Endothelial cell of umbilical vein (primary cell): ENCODE results near the gene C6. TPM values are rescaled to one million over a fixed set of nuclear protein-coding genes. Genes with fewer than 3 reads are reported as not detected.
A peak's percentile ranks its signal among the peaks of the same experiment; 100 is the strongest.

Experiments
- BruUV-seq: library from RNA; stranded (reverse); fragments of 400-500 nt; replicated peaks from 2 replicates; lab custom pipeline; 2021; lab: Mats Ljungman, UMichigan
- CTCF ChIA-PET: fragments of 300-600, 350-600 bp; sonication (Branson Sonifier 250); formaldehyde crosslinking; loops from one replicate; lab custom pipeline; 2021; ENCODE audit warnings: antibody characterized with exemption, inconsistent platforms; lab: Charles Lee
- POLR2A ChIA-PET: fragments of 300-600, 350-600 bp; sonication (Branson Sonifier 250); formaldehyde crosslinking; loops from one replicate; lab custom pipeline; 2021; ENCODE audit warnings: antibody characterized with exemption, inconsistent platforms; lab: Charles Lee
- DNase-seq: peaks from one replicate; pipeline ENCODE4 v3.0.0-alpha.2; 2011; ENCODE audit warnings: low read depth, low spot score
- FAIRE-seq: peaks from 2 replicates; lab custom pipeline; 2011; peaks lifted over from hg19 to GRCh38; lab: Jason Lieb, UNC
- H2AFZ ChIP-seq: 2 replicates; pipeline ENCODE4 v1.6.0; 2012; ENCODE audit warnings: low read depth, low read length, control low read depth, inconsistent platforms
- H3K27ac ChIP-seq: 2 replicates; pipeline ENCODE4 v1.5.1; 2011; ENCODE audit warnings: low read depth, mild to moderate bottlenecking, control low read depth, low read length, moderate library complexity; ENCODE audit not compliant: insufficient read depth
- H3K27me3 ChIP-seq, 2 experiments: 2 replicates each; pipeline versions ENCODE4 v1.6.0 to v1.6.1; 2011; ENCODE audit warnings: low read length in 2 of 2, mixed read lengths in 1 of 2; ENCODE audit not compliant: control insufficient read depth in 2 of 2, insufficient read depth in 2 of 2
- H3K36me3 ChIP-seq, 2 experiments: 2 replicates in 1 of 2; 3 replicates in 1 of 2; pipeline ENCODE4 v1.5.1; 2011; ENCODE audit warnings: low read length in 2 of 2, mild to moderate bottlenecking in 1 of 2, moderate library complexity in 1 of 2; ENCODE audit not compliant: control insufficient read depth in 2 of 2, insufficient read depth in 2 of 2; ENCODE audit errors: extremely low read depth in 1 of 2
- H3K4me1 ChIP-seq: 3 replicates; pipeline ENCODE4 v1.5.1; 2011; ENCODE audit warnings: mild to moderate bottlenecking, low read length; ENCODE audit not compliant: control insufficient read depth, insufficient read depth; ENCODE audit errors: extremely low read depth
- H3K4me2 ChIP-seq: 2 replicates; pipeline ENCODE4 v1.6.1; 2011; ENCODE audit warnings: low read length, control low read depth, mixed read lengths; ENCODE audit not compliant: insufficient read depth
- H3K4me3 ChIP-seq, 3 experiments: fragments of 200-600 bp in 1 of 3; sonication (generic), shearing (Covaris generic) in 1 of 3; replicated peaks in 1 of 3; 2 replicates each; pipeline ENCODE4 v1.5.1; 2011 to 2016; ENCODE audit warnings: control low read depth in 3 of 3, low read length in 3 of 3, mild to moderate bottlenecking in 2 of 3, inconsistent platforms in 1 of 3, low read depth in 1 of 3, moderate library complexity in 1 of 3; ENCODE audit not compliant: insufficient read depth in 1 of 3
- H3K79me2 ChIP-seq: 2 replicates; pipeline ENCODE4 v1.6.0; 2012; ENCODE audit warnings: low read length, inconsistent platforms; ENCODE audit not compliant: control insufficient read depth, insufficient read depth
- H3K9ac ChIP-seq: replicated peaks from 2 replicates; pipeline ENCODE3; 2011; ENCODE audit warnings: low read length, control low read depth; ENCODE audit not compliant: insufficient read depth; ENCODE audit errors: extremely low read depth
- H3K9me1 ChIP-seq: replicated peaks from 3 replicates; pipeline ENCODE4 v1.6.0; 2011; ENCODE audit warnings: mild to moderate bottlenecking, low read length; ENCODE audit not compliant: control insufficient read depth, insufficient read depth; ENCODE audit errors: extremely low read depth
- H3K9me3 ChIP-seq: replicated peaks from 2 replicates; pipeline ENCODE4 v1.5.1; 2012; ENCODE audit warnings: low read length, inconsistent platforms; ENCODE audit not compliant: control insufficient read depth, insufficient read depth
- H4K20me1 ChIP-seq: replicated peaks from 2 replicates; pipeline ENCODE3; 2011; ENCODE audit warnings: mild to moderate bottlenecking, low read length; ENCODE audit not compliant: control insufficient read depth, insufficient read depth; ENCODE audit errors: extremely low read depth
- CTCF ChIP-seq, 2 donors: IDR thresholded peaks; 1 replicate in 1 of 2; 2 replicates in 1 of 2; pipeline ENCODE4 v1.5.1; 2011; ENCODE audit warnings: low read length in 2 of 2, mild to moderate bottlenecking in 2 of 2, moderate library complexity in 2 of 2, control low read depth in 1 of 2, inconsistent platforms in 1 of 2, low read depth in 1 of 2; ENCODE audit not compliant: insufficient read depth in 1 of 2; ENCODE audit errors: extremely low read depth in 1 of 2
- FOS ChIP-seq: IDR thresholded peaks from 2 replicates; pipeline ENCODE4 v1.6.1; 2011; ENCODE audit warnings: mild to moderate bottlenecking, low read length, moderate library complexity, borderline replicate concordance; ENCODE audit not compliant: insufficient read depth
- JUN ChIP-seq: IDR thresholded peaks from 2 replicates; pipeline ENCODE4 v1.6.1; 2011; ENCODE audit warnings: borderline replicate concordance, low read depth; ENCODE audit not compliant: insufficient read length, insufficient read depth
- MYC ChIP-seq: IDR thresholded peaks from one replicate; pipeline ENCODE4 v1.6.1; 2011; ENCODE audit warnings: mild to moderate bottlenecking, low read depth, low read length
- dilution Hi-C: fragments of 300-500 bp; cut with MboI; formaldehyde crosslinking; loops from one replicate; pipeline ENCODE4 v1.15.0; 2019; ENCODE audit warnings: low sequenced_read_pairs; ENCODE audit not compliant: extremely low pct_ligation_motif_present
- intact Hi-C: fragments of 100-400 bp; cut with micrococcal nuclease; formaldehyde crosslinking; loops from one replicate; pipeline ENCODE4 v1.10.0; 2022
- polyA plus RNA-seq, 4 experiments: library from polyadenylated mRNA; depleted of rRNA in 3 of 4; stranded (reverse) in 3 of 4; unstranded in 1 of 4; fragments of >200 nt; gene quantifications; 2 replicates each; pipeline versions ENCODE4 v1.2.1 to v1.2.3, GENCODE V29; 2011 to 2012; ENCODE audit warnings: missing spikeins in 1 of 4
- total RNA-seq: library from RNA; stranded (reverse); gene quantifications from 2 replicates; pipeline ENCODE4 v1.2.3, GENCODE V29; 2021
- TF ChIP-seq, protein P1 (sequence below): IDR thresholded peaks from 2 replicates; pipeline ENCODE4 v1.6.1; 2011; ENCODE audit not compliant: insufficient read depth, insufficient read length

The C6 gene
- total and polyA plus RNA-seq, 2 donors (not counting 3 experiments of a cell fraction or from before 2014, with no cell fraction given) = not detected

DNA sequence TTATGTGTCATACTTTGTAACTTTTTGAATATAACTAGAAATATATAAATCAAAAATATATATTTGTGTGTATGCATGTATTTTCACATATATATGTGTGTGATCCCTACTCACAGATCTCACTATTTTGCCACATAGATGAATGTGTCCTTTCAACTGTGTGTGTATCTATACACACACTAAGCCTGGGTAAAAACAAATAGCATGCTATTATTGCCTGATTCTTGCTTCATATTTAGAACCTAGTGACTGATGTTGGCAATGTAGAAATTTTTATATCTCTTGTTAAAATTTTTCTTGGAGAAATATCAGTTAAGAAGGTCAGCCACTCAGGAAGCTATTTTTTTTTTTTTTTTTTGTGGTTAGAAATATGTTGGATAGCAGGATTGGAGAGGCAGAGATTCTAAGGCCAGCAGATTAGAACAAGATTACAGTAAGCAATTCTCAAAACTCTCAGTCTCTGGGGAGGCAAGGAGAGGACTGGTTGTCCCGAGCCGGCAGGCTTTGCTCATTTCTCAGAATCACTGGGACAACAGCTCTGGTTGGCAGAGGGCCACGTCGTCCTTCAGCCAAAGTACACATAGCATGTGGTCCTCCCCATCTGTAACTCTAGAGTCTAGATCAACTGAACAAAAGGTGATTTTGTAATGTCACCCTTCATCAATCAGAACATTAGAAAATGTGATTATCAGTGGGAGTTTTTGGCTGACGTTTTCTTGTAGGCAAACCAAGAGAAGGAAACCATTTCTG, 19.7 kb downstream of the C6 start:
- H3K4me3 ChIP-seq = no peak overlapping the region
- H3K27ac ChIP-seq = no peak overlapping the region
- H3K9me1 ChIP-seq = no peaks in the 10 kb centered on the region
- no peak overlapping the region for H3K4me2 ChIP-seq
- no peak for FAIRE-seq
- intact Hi-C loops (no loop called here), dilution Hi-C loops (no loop called here)
- peak; percentile 7 for DNase-seq
- no peaks in the 10 kb centered on the region for H3K4me1 ChIP-seq
- H4K20me1 ChIP-seq = no peaks in the 10 kb centered on the region
- CTCF ChIA-PET = no interaction called here
- H2AFZ ChIP-seq = no peak overlapping the region
- no peak overlapping the region for H3K9ac ChIP-seq
- H3K79me2 ChIP-seq = no peaks in the 10 kb centered on the region
- BruUV-seq = no TSS peak
- POLR2A ChIA-PET = no interaction called here
- no peaks in the 10 kb centered on the region for H3K9me3 ChIP-seq
- H3K36me3 ChIP-seq = no peaks in the 10 kb centered on the region
- no peaks in the 10 kb centered on the region for H3K27me3 ChIP-seq
- TF ChIP-seq FOS = no peak
- TF ChIP-seq CTCF (IDR thresholded peaks at IDR 0.05; ENCODE audit: extremely low read depth in 1 of 2, insufficient read depth in 1 of 2, low read depth in 1 of 2, low read length in 2 of 2) = no peak
- no peak for TF ChIP-seq MYC

DNA sequence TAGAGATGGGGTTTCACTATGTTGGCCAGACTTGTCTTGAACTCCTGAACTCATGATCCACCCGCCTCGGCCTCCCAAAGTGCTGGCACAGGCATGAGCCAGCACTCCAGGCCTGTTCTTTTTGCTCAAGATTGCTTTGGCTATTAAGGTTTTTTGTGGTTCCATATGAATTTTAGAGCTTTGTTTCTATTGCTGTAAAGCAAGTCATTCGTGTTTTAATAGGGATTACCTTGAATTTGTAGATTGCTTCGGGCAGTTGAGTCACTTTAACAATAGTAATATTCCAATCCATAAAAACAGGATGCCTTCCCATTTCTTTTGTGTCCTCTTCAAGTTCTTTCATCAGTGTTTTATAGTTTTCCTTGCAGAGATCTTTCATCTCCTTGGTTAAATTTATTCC, 22.1 kb downstream of the C6 start:
- H3K79me2 ChIP-seq = no peaks in the 10 kb centered on the region
- H3K9me3 ChIP-seq = no peaks in the 10 kb centered on the region
- dilution Hi-C loops (no loop called here), intact Hi-C loops (no loop called here)
- FAIRE-seq (no peak), DNase-seq (no peak)
- no peaks in the 10 kb centered on the region for H3K4me1 ChIP-seq
- no peak overlapping the region for H3K27ac ChIP-seq
- no peaks in the 10 kb centered on the region for H3K9me1 ChIP-seq
- no peak overlapping the region for H3K9ac ChIP-seq
- H3K27me3 ChIP-seq = no peaks in the 10 kb centered on the region
- TF ChIP-seq, protein P1, sequence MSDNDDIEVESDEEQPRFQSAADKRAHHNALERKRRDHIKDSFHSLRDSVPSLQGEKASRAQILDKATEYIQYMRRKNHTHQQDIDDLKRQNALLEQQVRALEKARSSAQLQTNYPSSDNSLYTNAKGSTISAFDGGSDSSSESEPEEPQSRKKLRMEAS = no peak
- TF ChIP-seq JUN = no peak
- no peaks in the 10 kb centered on the region for H4K20me1 ChIP-seq
- no peaks in the 10 kb centered on the region for H3K36me3 ChIP-seq
- CTCF ChIA-PET = no interaction called here
- H3K4me2 ChIP-seq = no peak overlapping the region
- BruUV-seq = no TSS peak
- POLR2A ChIA-PET = no interaction called here
- no peak overlapping the region for H2AFZ ChIP-seq
- no peak overlapping the region for H3K4me3 ChIP-seq
